ENCODE results near the gene SUPT3H.
"Not testable (repeated sequence)": the region's sequence is repeated elsewhere in the genome, so short reads cannot be mapped to it uniquely, and the experiment has no call there.

SUPT3H gene

DNA sequence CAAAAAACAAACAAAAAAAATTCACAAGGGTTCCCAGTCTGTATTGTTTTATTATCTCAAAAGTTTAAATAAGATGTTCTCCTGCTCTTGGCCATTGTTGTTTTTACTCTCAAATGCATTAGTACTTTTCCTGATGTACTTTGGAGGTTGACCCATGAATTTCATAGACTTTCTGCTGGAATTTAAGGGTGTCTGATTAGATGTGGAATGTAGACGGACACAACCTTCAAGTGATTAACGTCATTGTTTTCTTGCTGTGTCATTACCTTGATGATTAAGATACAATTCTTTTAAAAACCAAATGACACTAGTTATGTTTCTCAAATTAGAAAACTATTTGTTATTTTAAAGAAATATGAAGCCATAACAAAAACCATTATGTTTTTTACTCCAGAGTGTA, 471.0 kb downstream of the SUPT3H start:
- DNase-seq: no peak

DNA sequence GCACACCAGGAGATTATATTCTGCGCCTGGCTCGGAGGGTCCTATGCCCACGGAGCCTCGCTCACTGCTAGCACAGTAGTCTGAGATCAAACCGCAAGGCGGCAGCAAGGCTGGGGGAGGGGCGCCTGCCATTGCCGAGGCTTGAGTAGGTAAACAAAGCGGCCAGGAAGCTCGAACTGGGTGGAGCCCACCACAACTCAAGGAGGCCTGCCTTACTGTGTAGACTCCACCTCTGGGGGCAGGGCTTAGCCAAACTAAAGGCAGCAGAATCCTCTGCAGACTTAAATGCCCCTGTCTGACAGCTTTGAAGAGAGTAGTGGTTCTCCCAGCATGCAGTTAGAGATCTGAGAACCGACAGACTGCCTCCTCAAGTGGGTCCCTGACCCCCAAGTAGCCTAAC, 477.4 kb downstream of the SUPT3H start:
- not testable (repeated sequence) for DNase-seq

DNA sequence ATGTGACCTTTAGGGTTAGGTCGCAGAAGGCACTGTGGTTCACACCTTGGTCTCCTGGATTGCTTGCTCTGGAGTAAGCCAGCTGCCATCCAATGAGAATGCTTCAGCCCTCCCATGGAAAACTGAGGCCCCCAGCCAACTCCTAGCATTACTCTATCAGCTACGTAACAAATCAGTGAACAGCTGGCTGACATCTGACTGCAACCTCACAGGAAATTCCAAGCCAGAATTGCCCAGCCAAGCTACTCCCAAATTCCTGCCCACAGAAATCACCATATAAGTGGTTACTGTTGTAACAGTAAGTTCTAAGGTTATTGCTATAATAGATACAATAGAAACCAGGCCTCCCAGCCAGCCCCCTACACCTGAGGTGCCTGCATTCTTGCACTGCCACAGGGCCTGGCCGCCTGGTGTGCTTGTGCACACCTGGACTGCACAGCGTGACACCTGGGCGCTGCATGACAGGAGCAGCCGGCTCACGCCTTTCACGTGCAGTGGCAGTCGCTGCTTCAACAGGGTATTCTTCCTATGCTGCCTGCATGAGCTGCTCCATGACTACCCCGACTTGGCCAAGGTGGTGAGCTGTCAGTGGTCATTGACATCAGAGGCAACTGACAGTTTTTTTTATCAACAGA, 479.3 kb downstream of the SUPT3H start:
- no peak for DNase-seq

DNA sequence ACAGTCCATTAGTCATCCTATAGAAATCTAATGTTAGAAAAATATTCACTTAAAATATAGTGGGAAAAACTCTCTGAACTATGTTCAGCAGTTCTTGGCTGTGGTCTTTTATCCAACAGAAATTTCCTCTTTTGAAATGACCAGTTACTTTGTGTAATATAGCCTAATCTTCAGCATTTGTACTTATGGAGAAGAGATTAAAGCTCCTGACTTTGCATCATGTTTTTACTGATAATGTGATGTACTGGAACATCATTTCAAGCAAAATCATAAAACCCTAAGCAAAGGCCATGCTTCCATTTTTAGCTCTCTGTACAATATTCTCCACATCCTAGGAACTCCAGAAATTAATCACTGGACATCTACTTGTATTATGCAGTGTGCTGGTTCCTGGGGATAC, 480.4 kb downstream of the SUPT3H start:
- no peak for DNase-seq

DNA sequence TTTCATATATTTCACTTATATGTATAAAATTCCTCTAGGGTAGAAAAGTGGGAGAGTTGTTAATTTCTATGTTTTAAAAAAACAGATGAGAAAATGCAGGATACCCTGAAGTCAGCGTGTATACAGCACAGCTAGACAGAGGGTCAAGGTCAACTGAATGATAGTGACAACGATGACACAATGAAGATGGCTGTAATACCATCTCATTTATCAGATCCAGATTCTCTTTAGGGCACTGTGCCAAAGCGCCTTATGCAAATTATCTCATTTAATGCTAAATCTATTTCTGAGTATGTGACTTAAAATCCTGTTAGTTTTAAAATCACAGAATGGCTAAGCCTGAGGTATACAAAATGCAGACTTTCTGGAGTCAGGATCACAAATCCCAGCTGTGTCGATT, 481.0 kb downstream of the SUPT3H start:
- DNase-seq: no peak

DNA sequence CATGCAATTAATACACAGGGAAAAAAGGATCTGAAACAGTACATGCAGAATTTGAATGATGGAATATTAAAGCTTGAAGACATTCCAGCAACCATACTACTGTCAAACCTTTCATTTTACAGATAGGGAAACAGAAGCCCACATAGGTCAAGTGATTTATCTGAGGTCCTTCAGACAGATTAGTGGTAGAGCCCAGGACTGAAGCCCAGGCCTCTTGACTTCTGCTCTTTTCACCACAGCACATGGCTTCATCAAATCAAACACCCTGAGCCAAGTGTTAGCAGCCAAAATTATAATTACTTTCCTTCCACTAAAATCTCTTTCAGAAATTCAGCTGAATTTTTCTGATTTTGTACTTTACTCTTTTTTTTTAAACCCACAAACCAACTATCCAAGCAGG, 485.2 kb downstream of the SUPT3H start:
- DNase-seq: no peak

DNA sequence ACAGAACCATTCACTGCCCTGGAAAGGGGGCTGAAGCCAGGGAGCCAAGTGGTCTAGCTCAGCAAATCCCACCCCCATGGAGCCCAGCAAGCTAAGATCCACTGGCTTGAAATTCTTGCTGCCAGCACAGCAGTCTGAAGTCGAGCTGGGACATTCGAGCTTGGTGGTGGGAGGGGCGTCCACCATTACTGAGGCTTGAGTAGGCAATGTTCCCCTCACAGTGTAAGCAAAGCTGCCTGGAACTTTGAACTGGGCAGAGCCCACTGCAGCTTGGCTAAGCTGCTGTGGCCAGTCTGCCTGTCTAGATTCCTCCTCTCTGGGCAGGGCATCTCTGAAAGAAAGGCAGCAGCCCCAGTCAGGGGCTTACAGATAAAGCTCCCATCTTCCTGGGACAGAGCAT, 498.7 kb downstream of the SUPT3H start:
- not testable (repeated sequence) for DNase-seq

DNA sequence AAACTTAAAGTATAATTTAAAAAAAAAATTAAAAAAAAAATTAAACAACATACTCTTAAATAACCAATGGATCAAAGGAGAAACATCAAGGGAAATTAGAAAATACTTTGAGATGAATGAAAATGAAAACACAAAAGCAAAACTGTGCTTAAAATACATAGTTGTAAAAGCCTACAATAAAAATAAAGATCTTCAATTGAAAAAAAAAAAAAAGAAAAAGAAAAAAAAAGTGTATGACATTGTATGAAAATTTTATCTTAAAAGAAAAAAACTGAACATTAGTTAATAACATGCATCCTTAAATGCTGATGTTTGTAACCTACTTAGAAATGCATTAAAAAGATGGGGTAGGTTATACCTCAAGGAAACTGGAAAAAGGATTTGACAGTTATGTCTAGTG, 501.1 kb downstream of the SUPT3H start:
- not testable (repeated sequence) for DNase-seq

DNA sequence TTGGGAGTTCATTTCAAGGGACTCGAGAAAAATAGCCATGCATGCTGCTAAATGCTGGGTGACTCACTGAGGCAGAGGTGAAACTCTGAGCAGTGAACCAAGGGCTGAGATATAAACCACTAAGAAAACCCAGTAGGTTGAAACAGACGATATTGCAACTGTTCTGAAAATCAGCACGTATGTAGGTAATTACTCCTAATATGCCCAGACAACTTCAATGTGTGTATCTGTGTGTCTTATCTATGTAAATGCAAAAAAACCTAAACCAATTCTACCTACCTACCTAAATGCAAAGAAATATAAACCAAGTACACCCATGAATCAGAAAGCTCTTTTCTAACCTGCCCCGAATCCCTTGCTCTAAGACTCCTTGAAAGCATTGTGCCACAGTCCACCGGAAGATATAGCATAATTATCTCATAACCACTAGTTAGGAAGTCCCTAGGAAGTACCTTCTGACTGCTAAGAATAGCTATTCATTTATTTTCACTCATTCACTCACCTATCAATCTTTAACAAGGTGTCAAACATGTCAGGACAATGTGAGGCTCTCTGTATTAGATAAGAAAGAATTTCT, 508.3 kb downstream of the SUPT3H start:
- DNase-seq: no peak

DNA sequence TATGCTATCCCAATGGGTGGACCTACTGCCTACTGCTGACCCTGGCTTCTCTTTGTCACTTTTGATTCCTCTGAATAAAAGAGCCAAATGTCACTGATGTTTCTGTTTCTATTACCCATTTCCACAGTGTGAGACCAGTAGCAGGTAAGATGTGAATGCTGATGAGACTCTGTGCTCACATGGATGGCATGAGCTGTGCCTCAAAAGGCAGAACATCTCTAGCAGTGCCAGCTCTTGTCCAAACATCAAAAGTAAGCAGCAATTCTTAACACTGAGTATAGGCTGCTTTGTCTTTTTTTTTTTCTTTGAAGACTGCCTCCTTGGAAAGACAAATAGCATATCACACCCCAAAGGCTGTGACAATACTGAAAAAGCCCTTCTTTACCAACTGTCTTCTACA, 508.8 kb downstream of the SUPT3H start:
- no peak for DNase-seq

DNA sequence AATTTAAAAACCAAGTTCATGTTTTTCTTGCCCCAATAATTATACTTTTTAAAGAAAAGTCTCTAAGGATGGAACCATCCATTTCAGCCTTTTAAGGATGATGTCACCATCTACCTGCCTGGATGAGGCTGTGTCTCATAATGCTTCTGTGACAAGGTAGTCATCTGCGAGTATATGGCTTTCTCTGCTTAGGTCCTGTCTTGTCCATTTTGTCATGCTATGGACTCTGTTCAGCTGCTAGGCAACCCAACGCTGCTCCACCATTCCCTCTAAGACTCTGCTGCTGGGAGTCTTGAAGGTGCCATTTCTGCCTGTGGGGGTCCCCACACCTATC, 509.4 kb downstream of the SUPT3H start:
- no peak for DNase-seq

DNA sequence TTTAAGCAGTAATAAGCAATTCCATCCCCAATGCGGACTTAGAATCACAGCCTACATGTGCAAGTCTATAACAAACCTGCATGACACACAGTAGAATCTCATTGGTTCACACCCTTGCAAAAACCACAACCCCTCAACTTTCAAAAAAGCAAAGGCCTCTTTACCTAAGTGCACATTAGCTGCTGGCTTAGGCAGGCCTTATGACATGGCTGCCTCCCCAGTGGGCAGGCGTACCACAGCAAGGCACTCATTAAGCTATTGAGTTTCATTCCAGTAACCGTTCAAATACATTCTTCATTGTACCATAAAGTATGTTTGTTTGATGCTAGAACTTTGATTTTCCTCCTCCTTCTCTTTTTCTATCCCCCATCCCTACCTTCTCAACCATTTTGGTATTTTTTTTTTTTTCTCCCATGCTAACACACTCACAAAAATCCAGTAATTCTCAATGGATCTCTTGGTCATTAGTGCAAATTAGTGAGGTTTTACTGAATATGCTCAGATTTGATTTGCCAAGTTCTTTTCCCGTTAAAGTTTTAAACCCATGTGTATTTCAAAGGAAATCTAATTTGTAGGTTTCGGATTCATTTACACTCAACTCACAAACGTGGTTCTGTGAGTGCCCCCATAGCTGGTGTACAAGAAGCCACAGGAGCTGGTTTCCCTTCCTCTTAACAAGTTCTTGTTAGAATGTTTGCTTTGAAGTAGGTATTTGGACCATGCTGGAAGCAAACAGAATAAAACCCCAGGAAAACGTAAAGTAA, 510.0 kb downstream of the SUPT3H start:
- no peak for DNase-seq

DNA sequence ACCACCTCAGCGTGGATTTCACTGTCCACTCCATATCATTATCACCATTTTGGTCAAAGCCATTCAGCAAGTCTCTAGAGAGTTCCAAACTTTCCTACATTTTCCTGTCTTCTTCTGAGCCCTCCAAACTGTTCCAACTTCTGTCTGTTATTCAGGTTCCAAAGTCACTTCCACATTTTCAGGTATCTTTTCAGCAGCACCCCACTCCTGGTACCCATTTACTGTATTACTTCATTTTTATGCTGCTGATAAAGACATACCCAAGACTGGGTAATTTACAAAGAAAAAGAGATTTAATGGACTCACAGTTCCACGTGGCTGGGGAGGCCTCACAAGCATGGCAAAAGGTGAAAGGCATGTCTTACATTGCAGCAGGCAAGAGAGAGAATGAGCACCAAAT, 512.5 kb downstream of the SUPT3H start:
- not testable (repeated sequence) for DNase-seq

DNA sequence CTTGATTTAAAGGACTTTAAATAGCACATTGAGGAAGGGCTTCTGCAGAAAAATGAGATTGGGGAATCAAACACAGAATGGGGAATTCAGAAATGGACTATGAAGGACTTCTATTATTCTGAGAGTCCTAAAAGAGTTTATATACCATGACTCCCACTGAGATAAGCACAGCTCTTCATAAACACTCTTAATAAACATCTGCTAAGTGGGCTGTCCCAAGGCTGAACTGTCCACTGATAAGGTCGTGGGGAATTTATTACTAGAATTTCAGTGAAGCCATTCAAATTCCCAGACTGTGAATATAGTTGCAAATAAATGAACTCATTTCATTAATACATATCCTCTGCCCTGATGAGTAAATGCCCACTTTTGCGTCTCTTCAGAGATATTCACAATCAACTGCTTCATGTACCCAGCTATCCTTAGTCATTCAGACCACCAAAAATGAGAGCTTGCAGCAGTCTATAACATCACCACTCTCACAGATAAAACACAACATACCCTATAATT, 517.8 kb downstream of the SUPT3H start:
- DNase-seq: no peak

DNA sequence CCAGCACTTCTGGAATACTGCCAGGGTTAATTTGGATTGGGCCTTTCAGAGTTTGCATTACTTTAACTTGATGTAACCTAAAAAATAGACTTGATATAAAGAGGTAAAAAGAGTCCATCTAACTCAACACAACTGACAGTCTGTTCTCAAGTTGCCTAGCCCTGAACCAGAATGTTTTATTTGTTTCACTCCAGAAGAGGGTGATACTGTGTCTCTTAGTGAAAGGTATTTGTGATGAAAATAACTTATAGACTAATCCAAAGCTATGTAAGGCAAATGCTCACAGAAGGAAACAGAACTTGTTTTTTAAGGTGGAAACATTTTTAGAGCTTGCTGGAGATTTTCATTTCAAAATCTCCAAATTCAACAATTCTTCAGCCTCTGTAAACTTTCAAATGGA, 518.7 kb downstream of the SUPT3H start:
- DNase-seq: no peak

DNA sequence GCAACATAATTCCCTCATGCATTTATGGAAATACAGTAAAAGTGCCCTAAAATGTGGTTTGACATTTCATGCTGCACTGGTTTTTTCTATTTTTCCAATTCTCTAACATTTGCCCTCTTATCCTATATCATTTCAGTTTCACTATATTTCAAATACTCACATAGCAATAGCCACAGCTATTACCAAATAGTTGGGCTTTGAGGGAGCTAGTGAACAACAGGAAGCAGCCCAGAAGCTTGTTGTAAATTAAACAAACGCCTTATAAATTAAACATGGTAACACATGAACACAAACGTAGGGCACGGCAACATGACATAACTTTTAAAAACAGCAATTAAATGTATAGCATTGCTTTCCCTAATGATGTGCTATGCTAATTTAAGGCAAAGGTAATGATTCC, 521.3 kb downstream of the SUPT3H start:
- no peak for DNase-seq

DNA sequence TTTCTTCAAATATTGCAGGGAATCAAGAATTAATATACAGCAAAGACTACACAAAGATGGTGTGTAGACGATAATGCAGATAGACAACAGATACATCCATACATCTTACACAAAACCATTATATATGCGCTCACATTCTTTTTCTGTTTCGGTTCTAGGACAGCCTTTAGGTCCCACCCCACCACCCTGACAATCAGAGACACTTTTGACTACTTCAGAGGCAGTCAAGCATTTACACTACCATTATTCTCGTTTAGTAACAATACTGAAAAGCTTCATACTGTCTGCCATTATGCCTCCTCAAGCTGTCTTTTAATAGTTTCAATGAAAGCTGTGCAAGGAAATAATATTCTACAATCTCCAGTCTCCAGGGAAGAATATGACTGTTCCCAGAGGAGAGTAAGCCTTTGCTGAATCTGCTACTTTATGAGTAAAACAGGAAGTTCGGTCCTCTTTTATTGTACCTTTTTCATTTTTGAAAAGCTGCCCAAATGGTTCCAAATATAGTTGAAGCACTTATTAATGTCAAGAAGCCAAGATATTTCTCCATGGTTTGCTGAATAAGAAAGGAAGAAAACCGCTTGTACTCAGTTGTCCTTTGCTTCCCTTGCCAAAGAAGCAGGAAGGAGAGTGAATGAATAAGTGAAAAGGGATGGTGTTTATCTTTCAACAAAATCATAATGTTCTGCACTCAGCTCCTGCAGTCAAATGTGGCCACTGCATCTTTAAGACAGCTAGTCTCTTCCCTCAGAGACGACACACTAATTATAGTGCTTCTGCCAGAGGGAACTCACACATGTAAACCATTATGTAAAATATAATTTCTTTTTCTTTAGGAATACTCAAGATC, 521.9 kb downstream of the SUPT3H start:
- DNase-seq: peak in 1 of 51 donors; percentile 6

DNA sequence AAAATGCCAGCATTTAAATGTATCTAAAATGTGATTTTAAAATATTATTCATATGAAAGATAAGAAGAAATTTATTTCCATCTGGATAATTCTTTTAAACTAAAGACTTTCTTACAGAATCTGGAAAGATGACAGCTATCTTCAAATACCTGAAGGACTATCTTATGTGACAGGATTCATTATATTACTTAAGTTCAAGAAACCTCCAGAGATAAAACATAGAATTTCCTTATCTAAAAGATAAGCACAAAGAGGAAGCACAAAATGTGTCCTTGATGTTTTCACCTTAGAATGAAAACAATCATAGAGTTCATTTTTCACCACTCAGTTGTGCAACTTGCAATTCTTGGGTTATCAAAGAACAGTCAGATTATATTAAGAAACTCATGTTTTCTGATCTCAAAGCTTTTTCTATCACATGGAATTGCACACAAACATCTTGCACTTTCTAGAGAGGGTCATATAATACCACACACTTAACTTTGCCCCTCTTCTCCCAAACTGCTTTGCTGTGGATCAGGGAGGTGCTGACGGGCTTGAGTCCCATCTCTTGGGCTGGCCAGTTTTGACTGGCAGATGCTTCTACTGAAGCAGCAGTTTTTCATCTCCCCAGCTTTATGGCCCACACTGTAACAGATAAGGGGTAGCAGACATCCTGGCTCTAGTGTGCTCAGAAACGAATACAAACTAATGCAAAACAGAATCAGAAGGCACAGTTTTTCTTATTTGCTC, 522.9 kb downstream of the SUPT3H start:
- DNase-seq: no peak

DNA sequence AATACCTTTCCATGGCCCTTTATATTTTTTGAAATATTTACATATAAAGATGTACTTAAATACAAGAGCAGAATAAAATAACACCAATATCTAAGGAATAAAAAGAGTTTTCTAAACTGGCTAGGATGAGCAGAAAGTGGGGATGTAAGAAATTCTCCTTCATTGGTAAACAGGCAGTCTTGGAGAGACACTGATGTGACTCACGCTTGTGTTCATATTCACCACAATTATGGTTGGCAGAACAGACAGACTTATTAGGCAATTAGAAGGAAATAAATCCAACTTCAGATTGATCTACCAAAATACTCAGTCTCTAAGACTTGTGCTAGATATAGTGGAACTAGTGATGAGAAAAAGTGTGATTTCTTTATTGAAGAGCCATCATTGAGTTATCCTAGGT, 526.6 kb downstream of the SUPT3H start:
- DNase-seq: no peak

DNA sequence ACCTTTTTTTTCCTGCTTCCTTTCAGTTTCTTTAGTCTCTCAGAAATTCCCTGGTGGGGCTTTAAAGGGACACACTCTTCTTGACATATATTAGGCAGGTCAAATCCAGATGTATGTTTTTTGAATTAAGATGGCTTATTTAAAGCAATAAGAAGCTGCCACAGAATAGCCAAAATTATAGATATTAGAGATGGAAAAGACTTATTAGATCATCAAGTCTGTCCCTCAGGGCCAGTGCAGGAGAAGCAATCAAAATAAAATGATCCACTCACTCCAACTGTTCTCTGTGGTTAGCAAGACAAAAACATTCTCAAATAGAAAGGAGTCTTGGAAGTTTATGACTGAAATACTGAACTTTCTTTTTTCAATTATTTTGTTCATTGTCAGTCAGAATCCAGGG, 527.4 kb downstream of the SUPT3H start:
- no peak for DNase-seq

DNA sequence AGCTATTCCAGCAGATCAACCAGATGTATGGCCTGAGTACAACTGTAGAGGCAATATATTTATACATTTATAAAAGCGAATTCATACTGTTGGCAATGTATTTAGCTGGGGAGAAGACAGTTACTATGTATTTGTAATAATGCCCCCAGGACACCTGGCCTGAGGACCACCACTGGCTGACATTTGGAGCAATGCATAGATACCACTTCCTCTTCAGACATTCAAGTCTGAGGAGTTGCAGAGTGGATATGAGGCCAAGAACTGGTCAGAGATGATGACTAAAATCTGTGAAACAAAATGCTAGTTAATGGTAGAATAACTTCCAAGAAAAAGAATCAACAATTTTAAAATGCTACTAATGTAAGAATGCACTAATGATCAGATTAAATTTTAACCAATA, 527.9 kb downstream of the SUPT3H start:
- DNase-seq: no peak

Data from hypothalamus (tissue), 51 donors.